ENCODE measurements around the gene UGT1A8.

DNA sequence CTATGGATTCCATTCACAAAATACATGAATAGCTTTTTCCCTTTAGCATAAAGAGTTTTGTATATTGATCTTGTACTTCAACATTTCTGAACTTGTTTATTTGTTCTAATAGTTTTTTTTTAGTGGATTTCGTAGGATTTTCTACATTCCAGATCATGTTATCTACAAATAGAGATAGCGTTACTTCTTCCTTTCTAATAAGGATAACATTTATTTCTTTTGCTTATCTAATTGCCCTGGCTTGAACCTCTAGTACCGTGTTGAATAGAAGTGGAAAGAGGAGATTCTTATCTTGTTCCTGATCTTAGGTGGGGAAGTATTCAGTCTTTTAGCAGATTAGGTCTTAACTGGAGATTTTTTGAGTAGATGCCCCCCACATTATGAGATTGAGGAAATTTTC is 84.8 kb downstream of the UGT1A8 start:
- TF ChIP-seq POLR2A (IDR thresholded peaks at IDR 0.05; ENCODE audit: low read length) (no peak), GATA1 (IDR thresholded peaks at IDR 0.05; ENCODE audit: low read depth, low read length) (no peak)

Measured in erythroblast (primary cell).